NT2/D1 (cell line): ENCODE measurements around the gene EFHD1.

Source experiments
- SUZ12 ChIP-seq: IDR thresholded peaks from 2 replicates; pipeline ENCODE4 v1.6.1; 2011; ENCODE audit not compliant: insufficient read length, insufficient read depth; ENCODE audit errors: extremely low read depth
- ZNF274 ChIP-seq: IDR thresholded peaks from 2 replicates; pipeline ENCODE4 v1.6.1; 2011; ENCODE audit warnings: mild to moderate bottlenecking, low read depth, low read length

- TF ChIP-seq SUZ12 (no peak), ZNF274 (no peak)
Observed at GRCh38 chr2:232593982-232594381, 39.4 kb upstream of the EFHD1 start.
